Smooth muscle cell of the coronary artery (primary cell): Measurements from ENCODE around the gene SLC5A10. TPM values are rescaled to one million over a fixed set of nuclear protein-coding genes. Genes with fewer than 3 reads are reported as not detected.

Source experiments
- total RNA-seq: library from RNA; depleted of rRNA; stranded (reverse); fragments of >200 nt; gene quantifications from 2 replicates; pipeline ENCODE4 v1.2.3, GENCODE V29; 2014; ENCODE audit warnings: low replicate concordance

Gene SLC5A10
- under 0.01 and 0.47 TPM in 2 replicates for total RNA-seq

DNA sequence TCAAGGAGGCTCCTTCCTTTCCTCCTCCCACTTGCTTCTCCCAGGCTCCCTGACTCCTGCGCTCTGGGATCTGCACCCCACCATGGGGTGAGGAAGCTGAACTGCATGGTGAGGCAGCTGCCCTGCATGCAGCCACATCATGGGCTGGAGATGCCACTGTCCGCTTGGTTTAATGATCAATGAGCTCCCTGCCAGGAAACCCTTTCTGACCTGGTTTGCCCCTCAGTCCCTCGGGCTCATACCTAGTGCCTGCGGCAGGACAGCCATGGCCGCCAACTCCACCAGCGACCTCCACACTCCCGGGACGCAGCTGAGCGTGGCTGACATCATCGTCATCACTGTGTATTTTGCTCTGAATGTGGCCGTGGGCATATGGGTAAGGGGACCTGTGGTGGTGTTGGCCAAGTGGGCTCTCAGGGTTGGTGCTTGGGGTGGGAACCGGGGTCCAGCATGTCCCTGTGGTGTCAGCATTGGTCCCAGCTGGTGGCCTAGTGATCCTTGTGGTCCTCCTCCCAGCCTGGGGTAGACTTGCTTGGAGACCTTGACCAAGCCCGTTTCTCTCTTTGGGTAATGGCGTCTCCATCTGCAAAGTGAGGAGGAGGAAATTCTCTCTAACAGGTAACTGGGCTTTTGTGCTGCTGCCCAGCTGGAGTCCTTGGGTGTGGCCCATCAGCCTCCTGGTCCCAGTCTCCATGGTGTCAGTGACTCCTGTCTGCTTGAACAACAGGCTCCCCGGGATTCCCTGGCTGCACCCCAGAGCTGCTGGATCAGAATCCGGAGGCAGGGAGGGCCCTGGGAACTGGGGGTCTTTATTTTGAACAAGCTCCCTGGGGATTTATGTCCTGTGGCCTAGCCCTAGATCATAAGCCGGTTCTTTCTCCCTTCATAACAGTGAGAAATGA, at the start of gene SLC5A10:
Gene SLC5A10 (plus strand): TSS at position 225 of the 902 bp plus-strand sequence. CDS start 41 bp downstream, at position 266.

DNA sequence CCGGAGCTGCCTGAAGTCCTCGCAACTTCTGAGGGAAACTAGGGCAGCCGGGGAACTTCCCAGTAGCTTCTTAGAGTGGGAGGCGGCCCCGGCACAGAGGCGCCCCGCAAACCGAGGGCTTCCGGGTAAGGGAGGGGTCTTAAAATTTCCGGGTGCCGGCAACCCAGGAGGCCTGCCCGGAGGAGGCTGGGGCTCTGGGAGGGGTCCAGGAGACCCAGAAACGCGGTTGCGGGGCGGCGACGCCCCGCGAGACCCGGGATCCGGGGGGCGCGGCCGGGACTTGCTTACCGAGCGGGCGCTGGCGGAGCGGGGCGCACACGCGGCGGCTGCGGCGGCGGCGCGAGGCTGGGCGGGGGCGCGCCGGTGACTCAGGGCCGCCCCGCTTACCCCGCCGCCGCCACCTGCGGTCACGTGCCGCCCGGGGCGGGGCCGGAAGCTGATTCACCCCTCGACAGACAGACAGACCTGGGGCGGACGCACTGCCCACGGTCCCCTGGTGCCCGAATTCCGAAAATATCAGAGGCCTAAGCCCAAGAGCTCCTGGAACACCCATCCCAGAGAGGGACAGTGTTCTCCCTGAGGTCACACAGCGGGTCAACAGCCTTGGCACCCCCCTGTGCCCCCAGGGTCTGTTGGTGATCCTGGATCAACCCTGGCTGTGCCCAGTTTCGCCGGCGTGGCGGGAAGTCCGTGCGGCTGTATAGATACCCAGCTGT, 52.6 kb downstream of the SLC5A10 start, which contains the start of gene FAM83G:
Gene FAM83G (minus strand): TSS at position 344 of the 716 bp plus-strand sequence. CDS start 723 bp downstream, outside the sequence.

DNA sequence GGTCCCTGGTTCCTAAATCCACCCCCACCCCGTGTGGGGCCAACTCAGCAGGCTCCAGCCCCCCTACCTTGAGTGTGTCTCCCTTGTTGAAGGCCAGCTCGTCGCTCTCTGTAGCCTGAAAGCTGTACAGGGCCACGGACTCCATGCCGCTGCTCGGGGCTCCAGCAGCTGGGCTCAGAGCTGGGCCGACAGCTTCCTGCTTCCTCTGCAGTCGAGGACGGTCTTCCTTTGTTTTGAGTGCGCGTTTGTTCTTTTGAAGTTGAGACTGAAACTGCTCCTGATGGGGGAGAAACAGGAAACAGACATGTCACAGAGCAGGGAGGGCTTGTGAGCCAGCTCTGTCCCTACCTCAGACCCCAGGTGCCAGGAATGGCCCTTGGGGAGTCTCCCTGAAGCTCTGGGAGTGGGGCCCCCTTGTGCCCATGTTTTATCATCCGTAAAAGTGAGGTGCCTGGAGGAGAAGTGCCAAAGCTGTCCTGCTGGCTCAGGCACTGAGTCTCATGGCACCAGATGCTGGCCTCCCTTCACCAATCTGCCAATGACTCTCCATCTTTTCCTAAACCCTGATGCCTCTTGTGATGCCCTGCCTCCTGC, 94.9 kb downstream of the SLC5A10 start, which contains the start of gene GRAP:
Gene GRAP (minus strand): TSS at position 176 of the 594 bp plus-strand sequence. CDS start 31 bp downstream, at position 145.

Other genes starting within 250 kb of the SLC5A10 start
- under 0.01 TPM in 1 of 2 replicates, not detected in the other for gene FBXW10, start 208.1 kb upstream of the SLC5A10 start, total RNA-seq
- 70.6 and 122 TPM in 2 replicates for gene TVP23B, start 171.0 kb upstream of the SLC5A10 start, total RNA-seq
- 28.7 and 60.1 TPM in 2 replicates for gene PRPSAP2, start 94.0 kb upstream of the SLC5A10 start, total RNA-seq
- 1.6 and 14.3 TPM in 2 replicates for gene FAM83G, start 52.6 kb downstream of the SLC5A10 start, total RNA-seq
- 0.08 TPM in 1 of 2 replicates, not detected in the other for gene GRAP, start 94.8 kb downstream of the SLC5A10 start, total RNA-seq
- gene GRAPL, start 175.4 kb downstream of the SLC5A10 start, total RNA-seq: 0.15 and 0.47 TPM in 2 replicates